Uterus (tissue), 2 donors: Measurements from ENCODE around the gene RAP1A.

Experiments used
- POLR2A ChIP-seq, 2 donors: fragments of 450-650 bp; IDR thresholded peaks; one replicate each; pipeline ENCODE4 v1.6.1; 2016; ENCODE audit warnings: antibody characterized with exemption in 2 of 2, mild to moderate bottlenecking in 1 of 2, moderate library complexity in 1 of 2
- TF ChIP-seq, protein P1 (sequence below), 4 experiments: fragments of 200-600 bp in 2 of 4; fragments of 450-650 bp in 2 of 4; sonication (generic) in 2 of 4; IDR thresholded peaks; one replicate each; pipeline ENCODE4 v1.5.1; 2016 to 2019; ENCODE audit warnings: antibody characterized with exemption in 4 of 4, mild to moderate bottlenecking in 2 of 4, moderate library complexity in 1 of 4

GRCh38 chr1:111629190-111629954 lies 9.8 kb downstream of the RAP1A start:
- TF ChIP-seq, protein P1, sequence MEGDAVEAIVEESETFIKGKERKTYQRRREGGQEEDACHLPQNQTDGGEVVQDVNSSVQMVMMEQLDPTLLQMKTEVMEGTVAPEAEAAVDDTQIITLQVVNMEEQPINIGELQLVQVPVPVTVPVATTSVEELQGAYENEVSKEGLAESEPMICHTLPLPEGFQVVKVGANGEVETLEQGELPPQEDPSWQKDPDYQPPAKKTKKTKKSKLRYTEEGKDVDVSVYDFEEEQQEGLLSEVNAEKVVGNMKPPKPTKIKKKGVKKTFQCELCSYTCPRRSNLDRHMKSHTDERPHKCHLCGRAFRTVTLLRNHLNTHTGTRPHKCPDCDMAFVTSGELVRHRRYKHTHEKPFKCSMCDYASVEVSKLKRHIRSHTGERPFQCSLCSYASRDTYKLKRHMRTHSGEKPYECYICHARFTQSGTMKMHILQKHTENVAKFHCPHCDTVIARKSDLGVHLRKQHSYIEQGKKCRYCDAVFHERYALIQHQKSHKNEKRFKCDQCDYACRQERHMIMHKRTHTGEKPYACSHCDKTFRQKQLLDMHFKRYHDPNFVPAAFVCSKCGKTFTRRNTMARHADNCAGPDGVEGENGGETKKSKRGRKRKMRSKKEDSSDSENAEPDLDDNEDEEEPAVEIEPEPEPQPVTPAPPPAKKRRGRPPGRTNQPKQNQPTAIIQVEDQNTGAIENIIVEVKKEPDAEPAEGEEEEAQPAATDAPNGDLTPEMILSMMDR (IDR thresholded peaks at IDR 0.05): no peak
- no peak for TF ChIP-seq POLR2A (IDR thresholded peaks at IDR 0.05)
